22Rv1 (cell line): ENCODE measurements around the gene MRPL18.

Experiments
- CTCF ChIP-seq: fragments of 450-650 bp; IDR thresholded peaks from 2 replicates; pipeline ENCODE4 v1.5.1; 2017; ENCODE audit warnings: mild to moderate bottlenecking
- ZFX ChIP-seq: fragments of 450-650 bp; IDR thresholded peaks from 2 replicates; pipeline ENCODE4 v1.6.1; 2017; ENCODE audit warnings: antibody characterized with exemption, borderline replicate concordance

- no peak for TF ChIP-seq CTCF
- no peak for TF ChIP-seq ZFX
These were observed 37.8 kb downstream of the MRPL18 start for GRCh38 chr6:159828074-159828473.
